Neural cell (in vitro differentiated cells): Measurements from ENCODE around the gene LIMCH1.

ENCODE experiments used
- EP300 ChIP-seq: fragments of 450-650 bp; conservative IDR thresholded peaks from 2 replicates; pipeline ENCODE4 v1.6.1; 2014; ENCODE audit warnings: antibody characterized with exemption, mild to moderate bottlenecking, moderate library complexity; ENCODE audit not compliant: poor library complexity, severe bottlenecking
- EZH2 ChIP-seq: fragments of 200-600, 300-800 bp; shearing (Covaris generic), sonication (generic); IDR thresholded peaks from 2 replicates; pipeline ENCODE4 v1.6.1; 2014; ENCODE audit warnings: antibody characterized with exemption, low read length, borderline replicate concordance, mild to moderate bottlenecking; ENCODE audit not compliant: insufficient read depth, poor library complexity, severe bottlenecking
- MXI1 ChIP-seq: fragments of 450-650 bp; conservative IDR thresholded peaks from 2 replicates; pipeline ENCODE4 v1.6.1; 2014; ENCODE audit warnings: antibody characterized with exemption, mild to moderate bottlenecking; ENCODE audit not compliant: poor library complexity, severe bottlenecking
- POLR2AphosphoS5 ChIP-seq: IDR thresholded peaks from 2 replicates; pipeline ENCODE4 v1.6.1; 2012
- RAD21 ChIP-seq: fragments of 450-650 bp; conservative IDR thresholded peaks from 2 replicates; pipeline ENCODE4 v1.6.1; 2014; ENCODE audit warnings: antibody characterized with exemption, mild to moderate bottlenecking, moderate library complexity
- TAF1 ChIP-seq: IDR thresholded peaks from 2 replicates; pipeline ENCODE4 v1.6.1; 2012; ENCODE audit warnings: low read depth
- TF ChIP-seq, protein P1 (sequence below): fragments of 450-650 bp; IDR thresholded peaks from 2 replicates; pipeline ENCODE4 v1.5.1; 2014; ENCODE audit warnings: antibody characterized with exemption, mild to moderate bottlenecking, moderate library complexity; ENCODE audit not compliant: poor library complexity, severe bottlenecking
- TF ChIP-seq, protein P2 (sequence below): IDR thresholded peaks from 2 replicates; pipeline ENCODE4 v1.6.1; 2012; ENCODE audit warnings: borderline replicate concordance

DNA sequence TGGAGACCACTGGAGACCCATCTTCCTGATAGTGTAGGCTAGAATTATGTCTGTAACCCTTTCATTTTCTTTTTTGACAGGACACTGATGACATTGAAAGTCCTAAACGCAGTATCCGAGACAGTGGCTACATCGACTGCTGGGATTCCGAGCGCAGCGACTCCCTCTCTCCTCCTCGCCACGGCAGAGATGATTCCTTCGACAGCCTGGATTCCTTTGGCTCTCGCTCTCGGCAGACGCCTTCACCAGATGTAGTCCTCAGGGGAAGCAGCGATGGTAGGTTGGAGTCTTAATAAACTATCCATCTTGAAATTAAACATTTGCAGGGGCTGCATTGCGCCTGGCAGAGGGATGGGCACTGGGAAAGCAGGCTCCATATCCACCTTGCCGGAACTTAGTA is 75.4 kb downstream of the LIMCH1 start:
- TF ChIP-seq EZH2 = no peak
- TF ChIP-seq, protein P1, sequence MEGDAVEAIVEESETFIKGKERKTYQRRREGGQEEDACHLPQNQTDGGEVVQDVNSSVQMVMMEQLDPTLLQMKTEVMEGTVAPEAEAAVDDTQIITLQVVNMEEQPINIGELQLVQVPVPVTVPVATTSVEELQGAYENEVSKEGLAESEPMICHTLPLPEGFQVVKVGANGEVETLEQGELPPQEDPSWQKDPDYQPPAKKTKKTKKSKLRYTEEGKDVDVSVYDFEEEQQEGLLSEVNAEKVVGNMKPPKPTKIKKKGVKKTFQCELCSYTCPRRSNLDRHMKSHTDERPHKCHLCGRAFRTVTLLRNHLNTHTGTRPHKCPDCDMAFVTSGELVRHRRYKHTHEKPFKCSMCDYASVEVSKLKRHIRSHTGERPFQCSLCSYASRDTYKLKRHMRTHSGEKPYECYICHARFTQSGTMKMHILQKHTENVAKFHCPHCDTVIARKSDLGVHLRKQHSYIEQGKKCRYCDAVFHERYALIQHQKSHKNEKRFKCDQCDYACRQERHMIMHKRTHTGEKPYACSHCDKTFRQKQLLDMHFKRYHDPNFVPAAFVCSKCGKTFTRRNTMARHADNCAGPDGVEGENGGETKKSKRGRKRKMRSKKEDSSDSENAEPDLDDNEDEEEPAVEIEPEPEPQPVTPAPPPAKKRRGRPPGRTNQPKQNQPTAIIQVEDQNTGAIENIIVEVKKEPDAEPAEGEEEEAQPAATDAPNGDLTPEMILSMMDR = no peak
- TF ChIP-seq EP300 = no peak
- no peak for TF ChIP-seq TAF1
- TF ChIP-seq MXI1 = no peak
- no peak for TF ChIP-seq POLR2AphosphoS5
- TF ChIP-seq, protein P2, sequence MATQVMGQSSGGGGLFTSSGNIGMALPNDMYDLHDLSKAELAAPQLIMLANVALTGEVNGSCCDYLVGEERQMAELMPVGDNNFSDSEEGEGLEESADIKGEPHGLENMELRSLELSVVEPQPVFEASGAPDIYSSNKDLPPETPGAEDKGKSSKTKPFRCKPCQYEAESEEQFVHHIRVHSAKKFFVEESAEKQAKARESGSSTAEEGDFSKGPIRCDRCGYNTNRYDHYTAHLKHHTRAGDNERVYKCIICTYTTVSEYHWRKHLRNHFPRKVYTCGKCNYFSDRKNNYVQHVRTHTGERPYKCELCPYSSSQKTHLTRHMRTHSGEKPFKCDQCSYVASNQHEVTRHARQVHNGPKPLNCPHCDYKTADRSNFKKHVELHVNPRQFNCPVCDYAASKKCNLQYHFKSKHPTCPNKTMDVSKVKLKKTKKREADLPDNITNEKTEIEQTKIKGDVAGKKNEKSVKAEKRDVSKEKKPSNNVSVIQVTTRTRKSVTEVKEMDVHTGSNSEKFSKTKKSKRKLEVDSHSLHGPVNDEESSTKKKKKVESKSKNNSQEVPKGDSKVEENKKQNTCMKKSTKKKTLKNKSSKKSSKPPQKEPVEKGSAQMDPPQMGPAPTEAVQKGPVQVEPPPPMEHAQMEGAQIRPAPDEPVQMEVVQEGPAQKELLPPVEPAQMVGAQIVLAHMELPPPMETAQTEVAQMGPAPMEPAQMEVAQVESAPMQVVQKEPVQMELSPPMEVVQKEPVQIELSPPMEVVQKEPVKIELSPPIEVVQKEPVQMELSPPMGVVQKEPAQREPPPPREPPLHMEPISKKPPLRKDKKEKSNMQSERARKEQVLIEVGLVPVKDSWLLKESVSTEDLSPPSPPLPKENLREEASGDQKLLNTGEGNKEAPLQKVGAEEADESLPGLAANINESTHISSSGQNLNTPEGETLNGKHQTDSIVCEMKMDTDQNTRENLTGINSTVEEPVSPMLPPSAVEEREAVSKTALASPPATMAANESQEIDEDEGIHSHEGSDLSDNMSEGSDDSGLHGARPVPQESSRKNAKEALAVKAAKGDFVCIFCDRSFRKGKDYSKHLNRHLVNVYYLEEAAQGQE = no peak
- no peak for TF ChIP-seq RAD21
